Ovary (tissue), 9 donors: ENCODE measurements around the gene BABAM2. TPM values are rescaled to one million over a fixed set of nuclear protein-coding genes. Genes with fewer than 3 reads are reported as not detected.

Experiments used
- DNase-seq, 5 donors: peaks; one replicate each; pipeline ENCODE4 v3.0.0-alpha.2; 2019 to 2020
- H3K27ac ChIP-seq, 2 donors: fragments of 200-600 bp; one replicate each; pipeline versions ENCODE4 v1.5.1 to v1.8.0; 2019 to 2022
- H3K27me3 ChIP-seq: fragments of 200-600 bp; one replicate; pipeline ENCODE4 v1.8.0; 2022
- H3K36me3 ChIP-seq: fragments of 200-600 bp; sonication (generic); one replicate; pipeline ENCODE4 v1.5.1; 2019
- H3K4me1 ChIP-seq: one replicate; pipeline ENCODE4 v1.8.1; 2013; ENCODE audit warnings: mild to moderate bottlenecking, moderate library complexity; ENCODE audit not compliant: insufficient read depth
- H3K4me3 ChIP-seq: fragments of 200-600 bp; sonication (generic); one replicate; pipeline ENCODE4 v1.5.1; 2017
- H3K9me3 ChIP-seq, 2 donors: fragments of 200-600 bp in 1 of 2; sonication (generic) in 1 of 2; one replicate each; pipeline versions ENCODE4 v1.5.1 to v1.8.1; 2013 to 2019; ENCODE audit warnings: mild to moderate bottlenecking in 1 of 2, moderate library complexity in 1 of 2
- CTCF ChIP-seq, 3 donors: fragments of 450-650 bp in 2 of 3; fragments of 200-600 bp in 1 of 3; IDR thresholded peaks; one replicate each; pipeline versions ENCODE4 v1.5.1 to v1.8.0; 2016 to 2022; ENCODE audit warnings: antibody characterized with exemption in 3 of 3, mild to moderate bottlenecking in 1 of 3
- EP300 ChIP-seq: sonication (generic); formaldehyde crosslinking; IDR thresholded peaks from one replicate; pipeline ENCODE4 v1.6.1; 2017; ENCODE audit warnings: antibody characterized with exemption
- POLR2A ChIP-seq: fragments of 450-650 bp; IDR thresholded peaks from one replicate; pipeline ENCODE4 v1.6.1; 2017; ENCODE audit warnings: antibody characterized with exemption, mild to moderate bottlenecking, moderate library complexity
- WGBS, 3 donors: extraction: QIAGEN DNeasy Blood & Tissue Kit in 1 of 3; methylation state at CpG; one replicate each; pipeline versions ENCODE4 v1.1.5 to v1.1.7; 2013 to 2017; 5-methylcytosine and 5-hydroxymethylcytosine counted together
- intact Hi-C, 4 donors: fragments of 100-400 bp; cut with DNase I; formaldehyde crosslinking; loops; one replicate each; pipeline versions ENCODE4 v1.11.0 to v1.15.1; 2022 to 2023
- polyA plus RNA-seq, 2 donors: library from polyadenylated mRNA; stranded (reverse); fragments of 200-250 nt in 1 of 2; fragments of 350-450 nt in 1 of 2; fragmentation: Illumina TruSeq in 1 of 2; extraction: RNeasy Lipid Tissue Mini Kit (QIAGEN cat#74804) in 1 of 2; gene quantifications; one replicate each; pipeline ENCODE4 v1.2.3, GENCODE V29; 2013 to 2014
- total RNA-seq, 7 donors: library from RNA; depleted of rRNA in 2 of 7; stranded (reverse); fragments of >200 nt in 2 of 7; fragmentation: NEBNext Ultra II Directional in 3 of 7; extraction: Animal tissue kit (Norgen Biotek cat#: 25700) in 3 of 7; gene quantifications; one replicate each; pipeline versions ENCODE4 v1.1.0 to v1.2.4, GENCODE V29; 2016 to 2023
- donor health status: DM: no; HTN: no; CAD: no; lungs with moderate emphysema.
- donor health status: DM: no; HTN: no; CAD: no.
- donor health status: Bipolar disorder and iron deficiency.
- donor health status: DM: yes; HTN: yes; CAD: no.
- donor health status: DM: no; HTN: no; CAD: no.
- donor health status: DM: yes; HTN: yes; CAD: no.

Gene BABAM2
- total and polyA plus RNA-seq, 9 donors = 22.0 to 96.7 (median 46.8) TPM

GRCh38 chr2:28089486-28089885 lies 199.0 kb downstream of the BABAM2 start:
- no peaks in the 10 kb centered on the region for H3K27me3 ChIP-seq
- H3K4me1 ChIP-seq = peaks cover 2% of the 10 kb centered on the region
- WGBS, 3 donors = 93 to 95% (median 95%) methylated on average over 1 of the region's 1 CpG
- no peak for DNase-seq
- H3K4me3 ChIP-seq = no peak overlapping the region
- H3K36me3 ChIP-seq = no peaks in the 10 kb centered on the region
- no peaks in the 10 kb centered on the region for H3K9me3 ChIP-seq
- no peak for TF ChIP-seq EP300
- no peak for TF ChIP-seq CTCF (IDR thresholded peaks at IDR 0.05)
- no peak for TF ChIP-seq POLR2A
- no peak overlapping the region for H3K27ac ChIP-seq
- intact Hi-C loops = no loop called here

GRCh38 chr2:28093308-28093707 lies 202.8 kb downstream of the BABAM2 start:
- TF ChIP-seq CTCF (IDR thresholded peaks at IDR 0.05) = no peak
- no peak for TF ChIP-seq POLR2A
- TF ChIP-seq EP300 = no peak
- peaks cover 4% of the 10 kb centered on the region for H3K4me1 ChIP-seq
- 82 to 87% (median 86%) methylated on average over 4 of the region's 4 CpGs for WGBS, 3 donors
- no peaks in the 10 kb centered on the region for H3K9me3 ChIP-seq
- H3K27me3 ChIP-seq = no peaks in the 10 kb centered on the region
- no peak overlapping the region for H3K4me3 ChIP-seq
- intact Hi-C loops = no loop called here
- no peak for DNase-seq
- no peaks in the 10 kb centered on the region for H3K36me3 ChIP-seq
- no peak overlapping the region for H3K27ac ChIP-seq

GRCh38 chr2:28093768-28094167 lies 203.2 kb downstream of the BABAM2 start:
- Histone ChIP-seq H3K27me3 (no peaks in the 10 kb centered on the region), H3K4me1 (peaks cover 4% of the 10 kb centered on the region), H3K9me3 (no peaks in the 10 kb centered on the region), H3K27ac (no peak overlapping the region), H3K36me3 (no peaks in the 10 kb centered on the region), H3K4me3 (no peak overlapping the region)
- TF ChIP-seq CTCF (IDR thresholded peaks at IDR 0.05) = no peak
- no peak for TF ChIP-seq EP300
- no peak for TF ChIP-seq POLR2A
- 59 to 76% (median 60%) methylated on average over 2 of the region's 2 CpGs for WGBS, 3 donors
- intact Hi-C loops = no loop called here
- no peak for DNase-seq

- Histone ChIP-seq H3K27ac (no peak overlapping the region), H3K9me3 (no peaks in the 10 kb centered on the region), H3K27me3 (no peaks in the 10 kb centered on the region), H3K36me3 (no peaks in the 10 kb centered on the region), H3K4me3 (no peak overlapping the region), H3K4me1 (peaks cover 6% of the 10 kb centered on the region)
- intact Hi-C loops = no loop called here
- no peak for DNase-seq
- WGBS, 3 donors = 87 to 90% (median 90%) methylated on average over 3 of the region's 3 CpGs
- TF ChIP-seq CTCF (IDR thresholded peaks at IDR 0.05) (no peak), POLR2A (no peak), EP300 (no peak)
Observed at GRCh38 chr2:28094739-28095138, 204.2 kb downstream of the BABAM2 start.

GRCh38 chr2:28095622-28096021 lies 205.1 kb downstream of the BABAM2 start:
- WGBS, 3 donors = 98 to 99% (median 98%) methylated on average over 2 of the region's 2 CpGs
- Histone ChIP-seq H3K4me1 (peaks cover 6% of the 10 kb centered on the region), H3K27ac (no peak overlapping the region), H3K36me3 (no peaks in the 10 kb centered on the region), H3K4me3 (no peak overlapping the region), H3K27me3 (no peaks in the 10 kb centered on the region), H3K9me3 (no peaks in the 10 kb centered on the region)
- TF ChIP-seq POLR2A = no peak
- TF ChIP-seq CTCF (IDR thresholded peaks at IDR 0.05) = no peak
- no peak for TF ChIP-seq EP300
- intact Hi-C loops = no loop called here
- no peak for DNase-seq
